Endothelial cell of umbilical vein (primary cell): ENCODE measurements around the gene GPATCH4.

Experiments used
- EZH2 ChIP-seq: IDR thresholded peaks from 2 replicates; pipeline ENCODE4 v1.6.1; 2012; ENCODE audit warnings: borderline replicate concordance, low read depth, mild to moderate bottlenecking, moderate library complexity, low read length, inconsistent platforms; ENCODE audit not compliant: severe bottlenecking
- FOS ChIP-seq: IDR thresholded peaks from 2 replicates; pipeline ENCODE4 v1.6.1; 2011; ENCODE audit warnings: mild to moderate bottlenecking, low read length, moderate library complexity, borderline replicate concordance; ENCODE audit not compliant: insufficient read depth
- GATA2 ChIP-seq: IDR thresholded peaks from 2 replicates; pipeline ENCODE4 v1.7.0; 2011; ENCODE audit warnings: low read depth, mild to moderate bottlenecking, moderate library complexity, mixed read lengths, low read length; ENCODE audit not compliant: insufficient read length, insufficient read depth
- JUN ChIP-seq: IDR thresholded peaks from 2 replicates; pipeline ENCODE4 v1.6.1; 2011; ENCODE audit warnings: borderline replicate concordance, low read depth; ENCODE audit not compliant: insufficient read length, insufficient read depth
- MYC ChIP-seq: IDR thresholded peaks from one replicate; pipeline ENCODE4 v1.6.1; 2011; ENCODE audit warnings: mild to moderate bottlenecking, low read depth, low read length
- POLR2A ChIP-seq: IDR thresholded peaks from 2 replicates; pipeline ENCODE4 v1.6.1; 2012; ENCODE audit warnings: low read depth, mild to moderate bottlenecking, control low read depth, low read length
- POLR2AphosphoS5 ChIP-seq: IDR thresholded peaks from 2 replicates; pipeline ENCODE4 v1.6.1; 2012; ENCODE audit warnings: low read depth, mild to moderate bottlenecking, control low read depth, low read length, moderate library complexity; ENCODE audit not compliant: insufficient read depth
- TF ChIP-seq, protein P1 (sequence below), 2 donors: IDR thresholded peaks; 1 replicate in 1 of 2; 2 replicates in 1 of 2; pipeline ENCODE4 v1.5.1; 2011; ENCODE audit warnings: low read length in 2 of 2, mild to moderate bottlenecking in 2 of 2, moderate library complexity in 2 of 2, control low read depth in 1 of 2, inconsistent platforms in 1 of 2, low read depth in 1 of 2; ENCODE audit not compliant: insufficient read depth in 1 of 2; ENCODE audit errors: extremely low read depth in 1 of 2
- TF ChIP-seq, protein P2 (sequence below): IDR thresholded peaks from 2 replicates; pipeline ENCODE4 v1.6.1; 2011; ENCODE audit not compliant: insufficient read depth, insufficient read length

- TF ChIP-seq, protein P1, sequence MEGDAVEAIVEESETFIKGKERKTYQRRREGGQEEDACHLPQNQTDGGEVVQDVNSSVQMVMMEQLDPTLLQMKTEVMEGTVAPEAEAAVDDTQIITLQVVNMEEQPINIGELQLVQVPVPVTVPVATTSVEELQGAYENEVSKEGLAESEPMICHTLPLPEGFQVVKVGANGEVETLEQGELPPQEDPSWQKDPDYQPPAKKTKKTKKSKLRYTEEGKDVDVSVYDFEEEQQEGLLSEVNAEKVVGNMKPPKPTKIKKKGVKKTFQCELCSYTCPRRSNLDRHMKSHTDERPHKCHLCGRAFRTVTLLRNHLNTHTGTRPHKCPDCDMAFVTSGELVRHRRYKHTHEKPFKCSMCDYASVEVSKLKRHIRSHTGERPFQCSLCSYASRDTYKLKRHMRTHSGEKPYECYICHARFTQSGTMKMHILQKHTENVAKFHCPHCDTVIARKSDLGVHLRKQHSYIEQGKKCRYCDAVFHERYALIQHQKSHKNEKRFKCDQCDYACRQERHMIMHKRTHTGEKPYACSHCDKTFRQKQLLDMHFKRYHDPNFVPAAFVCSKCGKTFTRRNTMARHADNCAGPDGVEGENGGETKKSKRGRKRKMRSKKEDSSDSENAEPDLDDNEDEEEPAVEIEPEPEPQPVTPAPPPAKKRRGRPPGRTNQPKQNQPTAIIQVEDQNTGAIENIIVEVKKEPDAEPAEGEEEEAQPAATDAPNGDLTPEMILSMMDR (IDR thresholded peaks at IDR 0.05; ENCODE audit: extremely low read depth in 1 of 2, insufficient read depth in 1 of 2, low read depth in 1 of 2, low read length in 2 of 2) = no peak
- TF ChIP-seq EZH2 (no peak), JUN (no peak), POLR2A (no peak), POLR2AphosphoS5 (no peak), GATA2 (no peak), MYC (no peak), FOS (no peak)
- TF ChIP-seq, protein P2, sequence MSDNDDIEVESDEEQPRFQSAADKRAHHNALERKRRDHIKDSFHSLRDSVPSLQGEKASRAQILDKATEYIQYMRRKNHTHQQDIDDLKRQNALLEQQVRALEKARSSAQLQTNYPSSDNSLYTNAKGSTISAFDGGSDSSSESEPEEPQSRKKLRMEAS = no peak
Measured at GRCh38 chr1:156565519-156565918, 35.8 kb downstream of the GPATCH4 start.
